Stimulated activated CD8-positive, alpha-beta memory T cell treated with anti-CD3 and anti-CD28 coated beads, Interleukin-12 subunit alpha, Interleukin-12 subunit beta, amount 100 ng/mL, for 24 hours (primary cell): ENCODE results near the gene TAP1.
A peak's percentile ranks its signal among the peaks of the same experiment; 100 is the strongest.
"Not testable (repeated sequence)": the region's sequence is repeated elsewhere in the genome, so short reads cannot be mapped to it uniquely, and the experiment has no call there.

ENCODE experiments used
- DNase-seq: peaks from one replicate; pipeline ENCODE4 v3.0.0-alpha.2; 2020; ENCODE audit errors: extremely low read depth

Gene TAP1

GRCh38 chr6:32853541-32854375 is at the start of gene TAP1, which contains the start of gene PSMB9:
TAP1 (minus strand) TSS chr6:32853704; CDS start chr6:32853636, 68 bp downstream.
PSMB9 (plus strand) TSS chr6:32854192; CDS start chr6:32854230, 38 bp downstream.
- peak; percentile 89 for DNase-seq

GRCh38 chr6:32895006-32895345 is 41.5 kb upstream of the TAP1 start:
- no peak for DNase-seq

GRCh38 chr6:32894085-32895005 is 40.8 kb upstream of the TAP1 start:
- DNase-seq = peak; percentile 80

GRCh38 chr6:32890831-32891230 is 37.3 kb upstream of the TAP1 start:
- DNase-seq = no peak

- no peak for DNase-seq
Observed at GRCh38 chr6:32889533-32889932, 36.0 kb upstream of the TAP1 start.

GRCh38 chr6:32888576-32888975 is 35.1 kb upstream of the TAP1 start:
- DNase-seq = no peak

GRCh38 chr6:32887616-32888015 is 34.1 kb upstream of the TAP1 start:
- DNase-seq = no peak

GRCh38 chr6:32886681-32887383 is 33.3 kb upstream of the TAP1 start:
- no peak for DNase-seq

- no peak for DNase-seq
Observed at GRCh38 chr6:32885698-32886286, 32.3 kb upstream of the TAP1 start.

- no peak for DNase-seq
Observed at GRCh38 chr6:32883789-32884188, 30.3 kb upstream of the TAP1 start.

- no peak for DNase-seq
Observed at GRCh38 chr6:32882879-32883250, 29.4 kb upstream of the TAP1 start.

- not testable (repeated sequence) for DNase-seq
Observed at GRCh38 chr6:32880962-32881361, 27.5 kb upstream of the TAP1 start.

- DNase-seq = no peak
Observed at GRCh38 chr6:32879691-32880090, 26.2 kb upstream of the TAP1 start.

GRCh38 chr6:32876603-32877002 is 23.1 kb upstream of the TAP1 start:
- no peak for DNase-seq

- DNase-seq = not testable (repeated sequence)
Observed at GRCh38 chr6:32873947-32874346, 20.4 kb upstream of the TAP1 start.

GRCh38 chr6:32868257-32868788 is 14.8 kb upstream of the TAP1 start:
- peak; percentile 62 for DNase-seq

- DNase-seq = no peak
Observed at GRCh38 chr6:32867554-32868256, 14.2 kb upstream of the TAP1 start.

- no peak for DNase-seq
Observed at GRCh38 chr6:32867022-32867477, 13.5 kb upstream of the TAP1 start.

GRCh38 chr6:32865724-32866443 is 12.4 kb upstream of the TAP1 start:
- DNase-seq = no peak

- no peak for DNase-seq
Observed at GRCh38 chr6:32862725-32863124, 9.2 kb upstream of the TAP1 start.
